GM11168 (cell line): Measurements from ENCODE around the gene RNGTT.
"Not testable (repeated sequence)": the region's sequence is repeated elsewhere in the genome, so short reads cannot be mapped to it uniquely, and the experiment has no call there.

Source experiments
- in situ Hi-C: fragments of 300-500 bp; cut with MboI; formaldehyde crosslinking; loops from one replicate; pipeline ENCODE4 v1.12.0; 2022; ENCODE audit warnings: low sequenced_read_pairs; ENCODE audit not compliant: unreplicated experiment

The RNGTT gene

GRCh38 chr6:88914895-88915598 lies 48.4 kb downstream of the RNGTT start:
- in situ Hi-C loops: no loop called here

DNA sequence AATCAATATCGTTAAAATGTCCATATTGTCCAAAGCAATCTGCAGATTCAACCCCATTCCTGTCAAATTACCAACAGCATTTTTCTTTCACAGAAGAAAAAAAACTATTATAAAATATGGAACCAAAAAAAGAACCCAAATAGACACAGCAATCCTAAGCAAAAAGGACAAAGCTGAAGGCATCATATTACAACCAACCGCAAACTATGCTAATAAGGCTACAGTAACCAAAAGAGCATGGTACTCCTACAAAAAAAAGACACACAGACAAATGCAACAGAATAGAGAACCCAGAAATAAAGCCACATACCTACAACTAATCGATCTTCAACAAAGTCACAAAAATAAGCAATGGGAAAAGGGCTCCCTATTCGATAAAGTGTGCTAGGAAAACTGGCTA lies 49.2 kb downstream of the RNGTT start:
- in situ Hi-C loops: no loop called here

GRCh38 chr6:88913471-88913870 lies 49.9 kb downstream of the RNGTT start:
- in situ Hi-C loops: no loop called here

GRCh38 chr6:88910922-88911778 lies 52.3 kb downstream of the RNGTT start:
- in situ Hi-C loops: no loop called here

DNA sequence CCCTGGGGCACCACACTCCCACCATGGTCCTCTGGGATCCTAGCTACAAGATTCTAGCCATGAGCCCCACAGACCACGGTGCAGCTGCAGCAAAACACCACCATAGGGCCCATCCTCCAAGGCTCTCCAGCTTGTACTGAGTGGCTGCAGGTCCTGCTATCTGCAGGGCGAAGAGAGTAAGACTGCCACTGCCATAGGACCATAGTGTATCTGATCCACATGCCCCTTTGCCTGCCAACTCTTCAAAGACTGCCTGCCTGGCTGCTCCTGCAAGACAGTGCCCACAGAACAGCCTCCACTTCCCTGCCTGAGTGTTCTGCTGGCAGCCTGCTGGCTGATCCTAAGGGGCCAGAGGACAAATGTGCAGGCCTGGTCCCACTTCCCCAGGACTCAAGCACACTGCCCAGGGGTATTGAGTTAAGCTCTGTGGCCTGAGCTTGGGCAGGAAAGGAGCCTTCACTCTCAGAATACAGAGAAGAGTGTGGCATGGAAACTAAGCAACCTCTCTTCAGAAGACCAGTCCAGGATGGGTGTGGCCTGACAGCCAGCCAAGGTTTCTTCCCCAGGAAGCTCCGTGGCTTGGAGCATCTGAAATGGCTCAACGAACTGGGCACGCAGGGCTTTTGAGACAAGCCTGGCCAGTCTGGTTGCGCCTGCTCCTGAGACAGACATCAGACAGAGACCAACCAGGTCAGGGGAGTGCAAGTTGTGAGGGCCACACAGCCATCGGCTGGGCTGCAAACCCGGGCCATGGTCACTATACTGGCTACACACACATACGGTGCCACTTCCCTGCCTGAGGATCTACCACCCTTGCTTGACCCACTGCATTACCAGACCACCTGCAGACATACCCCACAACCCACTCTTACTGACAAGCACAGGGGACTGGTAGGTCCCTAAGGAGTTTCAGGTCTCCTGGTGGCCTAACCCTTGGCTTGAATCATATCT lies 54.5 kb downstream of the RNGTT start:
- in situ Hi-C loops: no loop called here

- in situ Hi-C loops: not testable (repeated sequence)
Measured at GRCh38 chr6:88907148-88907547, 56.3 kb downstream of the RNGTT start.

- in situ Hi-C loops: no loop called here
Measured at GRCh38 chr6:88899569-88900316, 63.7 kb downstream of the RNGTT start.

DNA sequence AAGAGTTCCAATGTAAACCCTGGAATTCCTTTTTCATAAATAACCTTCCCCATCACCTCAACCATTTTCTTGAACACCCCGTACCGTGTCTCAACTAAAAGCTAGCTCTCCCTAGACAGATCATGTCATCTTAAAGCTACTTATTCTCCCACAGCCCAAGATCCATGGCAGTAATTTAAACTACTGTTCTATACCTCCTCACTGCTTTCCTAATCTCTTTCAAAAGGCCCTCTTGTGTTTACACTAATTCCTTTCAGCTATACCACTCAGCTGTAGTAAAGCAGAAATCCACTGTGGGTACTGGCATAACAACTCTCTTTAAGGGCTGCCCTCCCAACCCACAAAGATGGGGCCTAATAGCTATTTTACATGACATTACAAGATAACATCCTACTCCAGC lies 67.5 kb downstream of the RNGTT start:
- in situ Hi-C loops: no loop called here

DNA sequence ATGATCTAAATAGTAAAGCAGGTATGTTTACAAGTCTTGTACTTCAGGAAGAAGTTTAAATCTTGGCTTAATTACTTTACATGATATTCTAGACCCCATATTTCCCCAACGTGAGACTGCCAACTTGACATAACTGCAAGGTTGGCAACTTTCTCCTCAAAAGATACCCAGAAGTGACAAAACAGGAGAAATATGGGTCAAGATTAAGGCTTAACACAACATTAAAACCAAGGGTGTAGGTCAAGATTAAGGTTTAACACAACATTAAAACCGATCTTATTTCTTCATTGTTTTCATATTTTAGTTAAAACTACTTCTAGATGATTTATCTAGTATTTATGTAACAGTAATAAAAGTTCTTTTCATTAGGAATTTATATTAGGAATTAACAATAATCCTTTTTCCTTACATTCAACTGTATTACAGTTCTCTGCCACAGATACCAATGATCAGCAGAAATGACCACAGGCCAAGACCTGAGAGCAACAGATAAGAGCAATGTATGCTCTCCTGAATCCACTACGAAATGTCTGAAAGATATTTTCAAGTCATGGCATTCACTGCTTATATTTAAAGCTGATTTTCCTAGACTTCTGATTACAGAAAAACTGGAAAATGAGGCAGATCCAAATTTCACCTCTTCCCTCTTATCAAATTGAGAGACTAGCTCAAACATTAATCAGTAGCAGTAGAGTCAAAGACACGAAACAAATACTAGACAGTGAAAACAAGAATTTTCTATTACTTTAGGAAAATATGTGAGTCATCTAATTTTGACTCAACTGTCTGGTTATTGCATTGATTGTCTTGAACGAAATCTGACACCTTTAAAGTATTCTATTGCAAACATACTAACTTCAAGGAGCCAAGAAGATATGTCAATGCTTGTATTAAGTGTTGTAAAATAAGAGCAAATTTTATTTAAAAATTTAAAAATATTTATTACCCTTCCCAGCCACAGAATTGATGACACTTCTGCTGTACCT lies 72.3 kb downstream of the RNGTT start:
- in situ Hi-C loops: no loop called here

DNA sequence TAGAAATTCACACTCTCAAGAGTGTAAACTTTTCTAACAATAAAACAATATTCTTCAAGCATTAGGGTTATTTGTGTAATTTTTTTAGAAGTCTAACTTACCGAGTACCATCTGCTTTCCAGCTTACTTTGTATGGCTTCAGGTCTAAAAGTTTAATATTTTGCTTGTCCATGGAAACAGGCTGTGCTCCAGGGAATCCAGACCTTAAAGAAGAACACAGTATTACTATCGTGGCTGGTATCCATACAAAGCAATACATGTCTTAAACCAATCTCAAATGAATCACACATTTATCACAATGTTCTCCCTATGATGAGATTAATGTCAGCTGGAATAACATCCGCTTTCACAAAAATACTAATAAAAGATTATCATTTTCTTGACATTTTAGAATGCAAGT lies 73.0 kb downstream of the RNGTT start:
- in situ Hi-C loops: no loop called here

- in situ Hi-C loops: no loop called here
Measured at GRCh38 chr6:88884361-88884760, 79.1 kb downstream of the RNGTT start.

GRCh38 chr6:88882536-88882935 lies 80.9 kb downstream of the RNGTT start:
- in situ Hi-C loops: no loop called here

- in situ Hi-C loops: no loop called here
Measured at GRCh38 chr6:88881451-88881850, 82.0 kb downstream of the RNGTT start.

DNA sequence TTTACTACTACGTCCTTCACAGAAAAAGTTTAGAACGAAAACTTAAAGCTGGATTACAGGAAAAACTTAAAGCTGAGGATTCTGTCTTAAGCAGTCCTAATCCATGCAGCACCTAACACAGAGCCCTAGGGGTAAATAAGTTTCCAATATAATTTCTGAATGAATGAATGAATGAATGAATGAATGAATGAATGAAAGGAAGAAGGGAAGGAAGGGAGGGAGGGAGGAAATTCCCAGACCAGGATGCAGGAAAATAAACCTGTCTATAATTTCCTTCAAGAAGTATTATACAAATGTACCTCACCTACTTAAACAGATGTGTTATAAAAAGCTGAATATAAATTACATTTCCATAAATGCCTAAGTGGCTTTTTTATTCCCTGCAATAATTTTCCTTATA lies 83.4 kb downstream of the RNGTT start:
- in situ Hi-C loops: no loop called here

GRCh38 chr6:88877893-88878292 lies 85.5 kb downstream of the RNGTT start:
- in situ Hi-C loops: no loop called here

GRCh38 chr6:88872962-88873361 lies 90.5 kb downstream of the RNGTT start:
- in situ Hi-C loops: loop anchor here (25.0 kb wide), 2 partner anchors 636 to 1036 kb away; no protein-coding TSS in a partner anchor

GRCh38 chr6:88871498-88871897 lies 91.9 kb downstream of the RNGTT start:
- in situ Hi-C loops: loop anchor here (25.0 kb wide), 2 partner anchors 634 to 1034 kb away; no protein-coding TSS in a partner anchor

DNA sequence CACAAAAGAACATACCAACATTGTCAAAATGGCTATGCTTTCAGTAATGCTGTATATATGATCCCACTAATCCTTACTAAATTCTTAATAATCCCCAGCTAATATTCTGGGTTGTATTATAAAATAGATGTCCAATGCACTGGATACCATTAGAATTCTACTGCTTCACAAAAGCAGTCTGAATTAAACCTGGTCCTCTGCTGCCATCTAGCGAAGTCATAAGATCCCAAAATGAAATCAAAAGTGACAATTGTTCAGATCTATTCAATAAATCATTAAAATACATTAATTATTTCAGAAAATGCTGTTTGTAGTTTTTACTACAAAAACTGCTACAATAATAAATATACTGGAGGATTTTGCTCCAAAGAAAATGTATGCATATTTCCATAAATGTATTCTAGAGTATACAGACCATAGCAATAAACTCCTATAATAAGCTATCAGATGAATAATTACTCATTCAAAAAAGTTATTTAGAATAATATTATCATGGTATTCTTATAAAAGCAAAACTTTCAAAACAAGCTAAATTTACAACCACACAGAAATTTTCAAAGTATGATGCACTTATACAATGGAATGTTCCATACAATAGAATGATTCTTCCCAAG lies 92.6 kb downstream of the RNGTT start:
- in situ Hi-C loops: loop anchor here (25.0 kb wide), 2 partner anchors 634 to 1034 kb away; no protein-coding TSS in a partner anchor
